ENCODE results near the gene ITGA8.

DNA sequence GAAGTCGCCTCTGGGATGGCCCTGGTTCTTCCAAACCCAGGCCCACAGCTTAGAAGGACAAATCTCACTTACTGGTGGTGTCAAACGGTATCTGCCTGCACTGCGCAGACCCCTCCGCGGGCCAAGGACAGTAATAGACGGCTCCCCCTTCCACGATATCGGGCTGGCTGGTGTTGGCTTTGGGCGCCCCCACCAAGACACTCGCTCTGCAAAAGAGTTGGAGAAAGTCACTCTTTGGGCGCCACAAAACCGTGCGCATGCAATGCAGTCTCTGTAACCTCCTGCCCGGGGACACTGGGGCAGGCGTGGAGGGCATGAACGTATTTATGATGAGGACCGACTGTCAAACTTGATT is 1.1 kb downstream of the ITGA8 start:
- TF ChIP-seq, protein P1, sequence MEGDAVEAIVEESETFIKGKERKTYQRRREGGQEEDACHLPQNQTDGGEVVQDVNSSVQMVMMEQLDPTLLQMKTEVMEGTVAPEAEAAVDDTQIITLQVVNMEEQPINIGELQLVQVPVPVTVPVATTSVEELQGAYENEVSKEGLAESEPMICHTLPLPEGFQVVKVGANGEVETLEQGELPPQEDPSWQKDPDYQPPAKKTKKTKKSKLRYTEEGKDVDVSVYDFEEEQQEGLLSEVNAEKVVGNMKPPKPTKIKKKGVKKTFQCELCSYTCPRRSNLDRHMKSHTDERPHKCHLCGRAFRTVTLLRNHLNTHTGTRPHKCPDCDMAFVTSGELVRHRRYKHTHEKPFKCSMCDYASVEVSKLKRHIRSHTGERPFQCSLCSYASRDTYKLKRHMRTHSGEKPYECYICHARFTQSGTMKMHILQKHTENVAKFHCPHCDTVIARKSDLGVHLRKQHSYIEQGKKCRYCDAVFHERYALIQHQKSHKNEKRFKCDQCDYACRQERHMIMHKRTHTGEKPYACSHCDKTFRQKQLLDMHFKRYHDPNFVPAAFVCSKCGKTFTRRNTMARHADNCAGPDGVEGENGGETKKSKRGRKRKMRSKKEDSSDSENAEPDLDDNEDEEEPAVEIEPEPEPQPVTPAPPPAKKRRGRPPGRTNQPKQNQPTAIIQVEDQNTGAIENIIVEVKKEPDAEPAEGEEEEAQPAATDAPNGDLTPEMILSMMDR (IDR thresholded peaks at IDR 0.05) = no peak
- no peak for TF ChIP-seq POLR2A (IDR thresholded peaks at IDR 0.05)
